ENCODE data around the gene ABI3.

Gene ABI3

DNA sequence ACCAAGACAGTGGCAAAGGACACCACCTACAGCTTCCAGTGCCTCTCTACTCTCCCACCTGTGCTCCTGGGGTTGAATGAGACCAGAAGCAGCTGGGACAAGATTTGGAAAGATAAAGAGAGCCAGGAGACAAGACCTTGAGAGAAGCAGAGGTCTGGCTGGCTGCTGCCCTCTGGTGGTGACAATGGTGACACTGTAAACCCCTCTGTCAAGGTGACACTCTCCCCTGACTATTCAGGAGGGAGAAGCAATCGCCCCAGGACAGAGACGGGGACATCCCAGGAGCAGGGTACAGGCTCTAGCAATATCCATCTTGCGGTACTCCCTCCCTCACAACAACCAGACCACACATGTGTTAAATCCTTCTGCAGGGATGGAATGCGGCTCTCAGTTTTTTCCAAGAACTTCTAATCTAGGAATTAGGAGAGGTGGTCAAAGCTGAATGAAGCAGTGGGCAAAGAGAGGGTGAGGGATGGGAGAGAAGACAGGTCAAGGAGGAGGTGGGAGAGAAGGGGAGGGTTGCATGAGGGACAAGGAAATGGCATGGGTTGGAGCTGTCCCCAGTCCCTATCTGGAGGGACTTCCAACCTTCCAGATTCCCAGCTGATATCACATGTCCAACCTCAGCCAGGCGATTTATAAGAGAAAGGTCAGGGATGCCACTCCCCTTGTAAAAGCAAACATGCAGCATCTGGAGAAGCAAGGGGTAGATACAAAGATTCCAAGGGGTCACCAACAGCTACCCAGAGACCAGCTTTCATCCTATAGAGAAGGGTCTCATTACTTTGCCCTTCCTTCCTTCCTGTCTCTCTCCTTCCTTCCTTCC is 17.1 kb downstream of the ABI3 start:
- DNase-seq: peak; percentile 91

DNA sequence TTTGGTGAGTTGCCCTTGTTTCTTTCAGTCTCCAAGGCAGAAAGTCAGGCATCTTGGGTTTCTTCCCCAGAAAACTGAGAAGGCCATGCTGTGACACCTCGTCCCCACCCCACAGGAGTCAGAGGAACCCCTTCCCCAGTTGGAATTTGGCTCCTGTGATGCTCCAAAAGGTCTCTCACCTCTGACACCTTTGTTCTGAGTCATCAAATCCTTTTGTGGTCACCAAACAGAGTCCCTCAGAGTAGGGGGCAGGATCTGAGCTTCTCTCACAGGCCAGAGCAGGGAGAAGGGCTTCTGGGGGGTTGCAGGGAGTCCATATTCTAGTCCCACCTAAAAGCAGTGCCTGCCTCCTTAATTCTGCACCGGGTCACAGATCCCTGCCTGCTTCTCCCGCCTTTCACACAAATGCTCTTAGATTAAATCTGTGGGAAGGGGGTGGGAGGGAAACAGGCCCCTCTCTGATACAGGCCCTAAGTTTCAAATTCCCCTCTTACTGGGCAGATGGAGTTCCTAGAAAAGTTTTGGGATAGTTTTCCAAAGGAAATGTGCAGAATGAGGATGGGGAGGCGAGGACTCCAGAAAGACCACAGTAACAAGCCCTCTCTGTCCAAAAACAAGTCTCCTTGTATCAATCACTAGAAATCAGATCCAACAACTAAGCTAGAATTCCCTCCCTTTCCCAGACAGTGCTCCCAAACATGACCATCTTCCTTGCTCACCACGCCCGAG is 18.7 kb downstream of the ABI3 start:
- DNase-seq: no peak

DNA sequence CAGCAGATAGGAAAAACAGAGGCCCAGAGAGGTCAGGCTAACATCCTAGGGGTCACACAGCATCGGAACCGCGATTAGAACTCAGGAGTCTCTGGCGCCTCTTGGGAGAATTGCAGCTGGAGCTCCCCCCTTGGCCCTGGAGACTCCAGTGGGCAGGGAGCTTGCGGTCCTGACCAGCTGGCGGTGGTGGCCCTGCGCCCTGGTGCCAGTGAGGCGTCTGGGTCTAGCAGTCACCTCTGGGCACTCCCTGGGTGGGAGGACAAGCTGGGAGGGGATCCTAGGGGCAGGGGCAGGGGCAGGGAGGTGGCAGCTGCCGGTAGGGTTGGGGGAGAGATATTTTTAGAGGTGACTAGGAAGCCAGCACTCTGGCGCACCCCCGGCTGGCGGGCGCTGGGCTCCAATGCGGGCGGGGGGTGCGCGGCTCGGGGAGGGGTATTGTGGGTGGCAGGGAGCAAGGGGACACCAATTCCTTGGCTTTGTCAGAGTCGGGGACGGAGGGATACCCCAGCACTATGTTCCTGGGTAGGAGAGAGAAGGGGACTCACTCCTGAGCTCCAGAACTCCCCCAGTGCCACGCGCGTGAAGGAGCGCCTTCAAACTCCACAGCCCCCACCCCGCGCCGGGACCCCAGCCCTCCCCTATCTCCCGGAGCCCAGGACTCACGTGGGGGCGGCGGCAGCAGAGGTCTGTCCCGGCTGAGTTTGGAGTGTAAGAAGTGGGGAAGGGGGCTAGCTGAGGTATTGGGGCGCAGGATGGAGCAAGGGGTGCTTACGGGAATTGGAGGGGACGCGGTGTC is 19.5 kb downstream of the ABI3 start:
- DNase-seq: no peak

DNA sequence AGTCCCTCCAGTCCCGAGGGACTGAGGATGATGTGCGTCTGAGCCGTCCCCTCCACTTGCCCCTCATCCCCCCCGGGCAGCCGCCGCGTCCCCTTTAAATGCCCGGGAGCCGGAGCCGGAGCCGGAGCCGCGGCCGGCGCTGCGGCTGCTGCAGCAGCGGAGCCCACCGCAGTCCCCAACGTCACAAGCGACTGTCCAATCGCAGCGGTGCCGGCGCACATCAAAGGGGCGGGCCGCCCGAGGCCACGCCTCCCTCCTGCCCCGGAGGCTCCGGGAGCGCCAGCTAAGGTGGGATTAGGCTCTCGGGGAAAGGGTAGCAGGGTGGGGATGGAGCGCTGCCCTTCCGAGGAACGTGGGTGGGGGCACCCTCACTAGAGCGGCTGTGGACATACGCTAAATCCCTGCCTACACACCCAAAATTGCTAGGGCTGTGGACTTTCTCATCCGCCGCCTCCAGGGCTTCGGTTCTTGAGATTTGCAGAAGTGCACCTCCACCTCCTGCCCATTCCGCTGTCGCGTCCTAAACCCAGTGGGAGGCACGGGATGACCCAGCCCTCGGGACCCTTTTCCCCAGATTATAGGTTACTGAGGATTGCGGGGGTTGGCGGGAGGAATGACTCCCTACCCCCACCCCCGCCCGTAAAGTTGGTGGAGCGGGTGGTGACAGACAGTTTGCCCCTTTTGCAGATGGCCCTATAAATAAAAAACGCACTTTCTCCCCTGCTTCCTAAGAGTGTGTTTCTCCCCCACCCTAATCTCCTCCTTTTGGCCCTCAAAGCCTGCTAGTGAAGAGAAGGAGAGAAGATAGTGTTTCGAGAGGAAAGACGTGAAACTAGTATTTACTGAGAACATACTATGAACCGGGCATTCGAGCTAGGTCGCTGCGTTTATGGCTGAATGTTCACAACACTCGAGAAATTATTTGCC is 20.4 kb downstream of the ABI3 start, which contains the start of gene PHOSPHO1:
Gene PHOSPHO1, minus strand, starts transcription at position 152 of the 927 bp plus-strand sequence. CDS start 4,096 bp downstream, outside the sequence.
- DNase-seq: peak; percentile 94

DNA sequence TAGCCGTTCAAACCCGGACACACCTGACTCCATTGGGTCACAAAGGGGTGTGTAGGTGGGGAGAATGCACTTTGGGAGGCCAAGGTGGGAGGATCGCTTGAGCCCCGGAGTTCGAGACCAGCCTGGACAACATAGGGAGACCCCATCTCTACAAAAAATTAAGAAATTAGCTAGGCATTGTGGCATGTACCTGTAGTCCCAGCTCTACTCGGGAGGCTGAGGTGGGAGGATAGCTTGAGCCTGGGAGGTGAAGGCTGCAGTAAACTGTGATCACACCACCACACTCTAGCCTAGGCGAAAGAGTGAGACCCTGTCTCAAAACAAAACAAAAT is 21.0 kb downstream of the ABI3 start:
- no peak for DNase-seq

DNA sequence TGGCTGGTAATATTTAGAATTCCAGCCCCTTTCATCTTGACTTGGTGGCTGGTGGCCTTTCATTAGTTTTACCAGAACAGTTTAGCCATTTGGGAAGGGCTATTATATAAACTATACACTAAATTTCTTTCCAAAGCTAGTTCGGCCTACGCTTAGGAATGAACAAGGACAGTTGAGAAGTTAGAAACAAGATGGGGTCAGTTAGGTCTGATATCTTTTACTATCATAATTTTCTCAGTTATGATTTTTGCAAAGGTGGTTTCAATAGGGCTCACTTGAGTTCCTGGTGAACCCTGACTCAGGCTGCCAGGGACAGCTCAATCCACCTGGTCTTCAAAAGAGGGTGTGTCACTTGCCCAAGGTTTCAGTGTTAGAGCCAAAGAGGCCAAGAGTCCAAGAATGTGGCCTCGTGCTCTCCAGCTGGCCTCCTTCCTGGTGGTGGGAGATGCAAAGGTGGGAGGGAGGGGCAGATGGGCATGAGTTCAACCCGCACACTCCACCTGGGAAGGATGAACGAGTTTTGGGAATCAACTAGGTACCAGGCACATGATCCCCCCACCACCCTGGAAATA is 24.1 kb downstream of the ABI3 start:
- no peak for DNase-seq

DNA sequence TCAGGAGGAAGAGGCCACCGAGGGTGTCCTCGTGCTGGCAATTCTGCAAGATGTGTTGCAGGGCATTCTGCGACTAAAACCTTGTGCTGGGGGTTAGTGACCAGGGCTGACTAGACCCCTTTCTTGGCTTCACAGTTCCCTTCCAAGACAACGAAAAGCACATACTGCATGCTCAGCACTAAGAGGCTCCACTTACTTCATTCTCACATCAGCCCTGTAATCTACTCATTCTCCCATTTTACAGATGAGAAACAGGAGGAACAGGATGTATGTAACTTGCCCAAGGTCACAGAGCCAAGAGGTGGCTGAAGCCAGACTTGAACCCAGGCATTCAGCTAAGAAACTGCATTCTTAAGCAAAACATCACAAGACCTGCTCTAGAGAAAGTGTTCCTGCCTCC is 25.4 kb downstream of the ABI3 start:
- no peak for DNase-seq

DNA sequence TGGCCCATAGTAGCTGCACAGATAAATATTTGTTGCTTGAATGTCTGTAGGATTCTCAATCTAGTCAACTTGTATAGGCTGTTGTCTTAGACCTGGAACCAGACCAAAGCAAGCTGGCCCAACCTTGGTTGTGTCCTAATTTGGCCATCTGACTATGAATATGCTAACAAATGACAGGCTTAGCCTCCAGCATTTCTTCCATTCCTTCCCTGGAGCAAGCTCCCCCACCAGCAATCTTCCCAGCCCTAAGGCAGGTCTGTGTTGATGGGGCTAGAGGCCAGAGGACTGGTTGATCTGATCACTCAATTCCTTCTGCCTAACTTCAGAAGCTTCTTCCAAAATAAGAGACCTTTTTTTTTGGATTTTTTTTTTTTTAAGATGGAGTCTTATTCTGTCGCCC is 29.5 kb downstream of the ABI3 start:
- no peak for DNase-seq

DNA sequence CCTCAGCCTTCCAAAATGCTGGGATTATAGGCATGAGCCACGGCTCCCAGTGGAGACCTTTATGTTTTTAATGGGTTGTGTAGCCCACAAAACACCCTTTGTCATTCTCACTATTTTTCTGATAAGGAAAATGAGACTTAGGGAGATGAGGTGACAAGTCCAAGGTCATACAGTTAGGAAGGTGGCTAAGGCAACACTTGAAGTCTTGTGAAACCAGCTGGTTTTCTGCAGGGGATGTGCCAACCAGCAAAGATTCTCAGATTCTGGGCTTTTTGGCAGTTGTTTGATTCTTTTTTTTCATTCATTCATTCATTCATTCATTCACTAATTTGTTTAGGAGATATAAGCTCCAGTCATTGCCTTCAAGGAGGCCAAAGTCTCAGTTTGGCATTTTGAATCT is 30.1 kb downstream of the ABI3 start:
- DNase-seq: no peak

DNA sequence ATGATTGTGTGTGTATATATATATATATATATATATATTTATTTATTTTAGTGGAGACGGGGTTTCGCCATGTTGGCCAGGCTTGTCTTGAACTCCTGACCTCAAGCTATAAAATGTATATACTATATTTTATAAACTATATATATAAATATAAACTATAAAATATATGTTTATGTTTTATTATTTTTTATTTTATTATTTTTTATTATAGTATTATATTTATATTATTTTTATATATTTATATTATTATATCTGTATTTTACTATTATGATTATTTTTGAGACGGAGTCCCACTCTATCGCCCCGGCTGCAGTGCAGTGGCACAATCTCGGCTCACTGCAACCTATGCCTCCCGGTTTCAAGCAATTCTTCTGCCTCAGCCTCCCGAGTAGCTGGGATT is 30.5 kb downstream of the ABI3 start:
- no peak for DNase-seq

DNA sequence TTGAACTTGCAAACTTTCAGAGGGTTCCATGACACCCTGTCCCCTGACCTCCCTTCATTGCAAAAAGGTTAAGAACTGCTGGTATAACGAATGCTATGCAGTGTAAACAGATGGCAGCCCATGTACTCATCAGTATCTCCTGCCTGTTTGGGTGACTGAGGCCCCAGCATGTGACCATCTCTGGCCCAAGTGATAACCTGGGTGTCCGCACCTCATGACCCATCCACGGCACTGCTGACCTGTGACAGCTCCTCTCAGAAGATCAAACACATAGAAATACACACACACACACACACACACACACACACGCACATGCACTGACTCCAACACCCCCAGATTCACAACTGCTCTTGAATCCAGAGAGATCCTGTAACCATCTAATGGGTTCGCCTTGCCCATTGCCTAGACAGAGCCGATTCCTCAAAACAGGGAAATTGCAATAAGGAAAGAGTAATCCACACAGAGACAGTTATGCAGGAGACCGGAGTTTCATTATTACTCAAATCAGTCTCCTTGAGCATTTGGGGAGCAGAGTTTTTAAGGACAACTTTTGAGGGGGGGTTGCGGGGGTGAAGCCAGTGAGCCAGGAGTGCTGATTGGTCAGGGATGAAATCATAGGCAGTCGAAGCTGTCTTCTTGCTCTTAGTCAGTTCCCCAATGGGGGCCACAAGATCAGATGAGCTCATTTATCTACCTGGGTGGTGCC is 31.3 kb downstream of the ABI3 start:
- DNase-seq: peak; percentile 62

DNA sequence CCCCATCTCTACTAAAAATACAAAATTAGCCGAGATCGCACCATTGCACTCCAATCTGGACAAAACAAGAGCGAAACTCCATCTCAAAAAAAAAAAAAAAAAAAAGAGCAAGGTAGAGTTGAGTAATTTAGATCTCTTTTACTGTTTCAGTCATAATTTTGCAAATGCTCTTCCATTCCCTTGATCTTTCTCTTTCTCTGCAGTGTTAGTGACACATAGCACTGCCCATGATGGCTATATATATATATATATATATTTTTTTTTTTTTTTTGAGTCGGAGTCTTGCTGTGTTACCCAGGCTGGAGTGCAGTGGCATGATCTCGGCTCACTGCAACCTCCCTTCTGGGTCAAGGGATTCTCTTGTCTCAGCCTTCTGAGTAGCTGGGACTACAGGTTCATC is 32.3 kb downstream of the ABI3 start:
- no peak for DNase-seq

DNA sequence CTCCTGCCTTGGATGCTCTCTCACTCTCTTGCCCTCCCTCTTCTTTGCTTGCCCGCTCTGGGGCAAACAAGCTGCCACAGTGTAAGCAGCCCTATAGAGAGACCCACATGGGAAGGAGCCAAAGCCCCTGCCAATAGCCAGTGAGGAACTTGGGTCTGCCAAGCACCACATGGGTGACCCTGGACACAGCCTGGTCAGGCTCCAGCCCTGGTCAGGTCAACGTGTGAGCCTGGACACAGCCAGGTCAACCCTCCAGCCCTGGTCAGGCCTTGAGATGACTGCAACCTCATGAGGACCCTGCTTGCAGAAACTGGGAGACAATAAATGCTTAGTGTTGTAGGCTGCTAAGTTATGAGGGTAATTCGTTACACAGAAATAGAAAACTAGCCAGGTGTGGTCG is 34.3 kb downstream of the ABI3 start:
- no peak for DNase-seq

DNA sequence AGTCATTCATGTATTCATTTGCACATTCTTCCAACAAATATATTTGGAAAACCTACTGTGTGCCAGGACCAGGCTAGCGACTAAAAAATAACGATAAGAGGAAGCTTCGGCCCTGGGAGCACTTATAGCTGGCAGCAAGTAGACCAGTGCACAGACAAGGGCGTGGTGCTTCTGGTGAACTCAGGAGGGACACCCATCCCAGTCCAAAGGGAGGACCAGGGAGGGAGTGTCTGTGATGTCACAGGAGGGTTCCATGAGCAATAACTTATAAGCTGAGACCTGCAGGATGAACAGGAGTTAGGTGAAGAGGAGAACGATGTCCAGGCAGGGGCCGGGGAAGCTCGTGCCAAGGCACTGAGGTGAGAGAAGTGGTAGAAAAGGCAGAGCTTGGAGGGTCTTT is 37.4 kb downstream of the ABI3 start:
- peak; percentile 81 for DNase-seq

DNA sequence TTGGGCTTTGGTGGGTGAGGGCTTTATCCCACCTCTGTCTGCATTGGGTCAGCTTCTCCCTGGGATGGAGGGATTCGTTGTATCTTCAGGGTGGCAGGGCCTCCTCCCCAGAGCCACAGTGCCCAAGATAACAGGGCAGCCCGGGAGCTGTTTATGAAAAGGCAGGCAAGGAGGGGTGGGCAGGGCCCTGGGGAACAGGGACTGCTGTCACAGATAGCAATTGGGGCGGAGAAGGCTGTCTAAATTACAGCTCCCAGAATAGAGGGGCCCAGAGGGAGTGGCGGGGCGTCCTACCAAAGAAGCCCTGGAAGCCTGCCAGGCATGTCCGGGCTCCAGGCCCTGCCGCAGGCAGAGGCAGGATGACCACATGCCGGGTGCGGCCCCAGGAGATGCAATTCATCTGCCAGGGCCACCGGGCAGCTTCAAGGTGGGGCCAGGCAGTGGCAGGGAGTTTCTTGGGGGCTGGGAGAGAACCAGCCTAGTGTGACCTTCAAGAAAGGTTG is 38.8 kb downstream of the ABI3 start:
- peak; percentile 99 for DNase-seq

DNA sequence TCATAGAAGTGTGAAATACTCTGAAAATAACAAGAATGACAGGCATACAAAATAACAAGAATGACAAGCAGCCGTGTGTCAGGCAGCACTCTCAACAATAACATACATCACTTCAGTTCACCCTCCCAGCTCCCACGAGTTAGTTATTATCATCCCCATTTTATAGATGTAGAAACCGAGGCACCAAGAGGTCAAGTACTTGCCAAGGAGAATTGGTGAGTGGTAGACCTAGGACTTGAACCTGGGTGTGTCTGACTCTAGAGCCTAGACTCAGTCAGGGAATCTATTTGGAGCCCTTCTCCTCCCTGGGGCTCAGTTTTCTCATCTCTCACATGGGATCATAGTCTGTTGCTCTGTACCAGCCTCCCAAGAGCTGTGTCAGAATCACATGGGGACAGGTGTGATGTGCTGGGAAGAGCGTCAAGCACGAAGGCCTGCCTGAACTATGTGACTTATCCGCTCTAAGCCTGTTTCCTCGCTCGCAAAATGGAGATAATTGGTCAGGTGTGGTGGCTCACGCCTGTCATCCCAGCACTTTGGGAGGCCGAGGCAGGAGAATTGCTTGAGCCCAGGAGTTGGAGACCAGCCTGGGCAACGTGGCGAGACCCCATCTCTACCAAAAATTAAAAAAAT is 39.5 kb downstream of the ABI3 start:
- DNase-seq: no peak

DNA sequence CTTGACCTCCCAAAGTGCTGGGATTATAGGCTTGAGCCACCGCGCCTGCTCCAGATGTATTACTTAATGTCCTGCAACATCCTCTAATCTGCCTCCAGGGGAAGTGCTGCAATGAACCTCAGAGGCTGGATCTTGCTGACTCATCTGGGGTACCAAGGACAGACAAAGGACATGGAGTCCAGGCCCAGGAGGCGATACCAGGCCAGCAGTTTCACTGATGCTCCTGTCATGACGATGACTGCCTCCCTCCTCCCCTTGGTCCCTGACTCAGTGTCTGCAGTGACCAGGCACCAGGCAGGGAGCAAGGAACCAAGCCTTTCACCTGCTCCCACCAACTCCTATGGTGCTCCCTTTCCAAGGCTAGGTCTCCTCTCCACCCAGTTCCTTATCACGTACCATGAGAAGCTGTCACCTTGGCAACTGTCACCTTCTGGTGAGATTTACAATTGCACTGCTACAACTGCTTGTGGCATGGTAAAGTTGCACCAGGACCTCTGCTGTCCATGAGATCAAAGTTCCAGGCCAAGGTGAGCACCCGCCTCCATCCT is 41.7 kb downstream of the ABI3 start:
- peak; percentile 87 for DNase-seq

DNA sequence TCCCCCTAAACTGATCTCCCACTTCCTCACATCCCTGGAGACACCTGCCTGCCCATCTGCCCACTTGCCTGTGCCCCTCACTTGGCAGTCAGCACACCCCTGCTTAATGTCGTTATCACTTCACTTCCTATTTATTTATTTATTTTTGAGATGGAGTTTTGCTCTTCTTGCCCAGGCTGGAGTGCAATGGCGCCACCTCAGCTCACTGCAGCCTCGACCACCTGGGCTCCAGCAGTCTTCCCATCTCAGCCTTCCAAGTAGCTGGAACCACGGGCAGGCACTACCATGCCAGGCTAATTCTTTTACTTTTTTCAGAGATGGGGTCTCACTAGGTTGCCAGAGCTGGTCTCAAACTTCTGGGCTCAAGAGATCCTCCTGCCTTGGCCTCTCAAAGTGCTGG is 43.6 kb downstream of the ABI3 start:
- no peak for DNase-seq

DNA sequence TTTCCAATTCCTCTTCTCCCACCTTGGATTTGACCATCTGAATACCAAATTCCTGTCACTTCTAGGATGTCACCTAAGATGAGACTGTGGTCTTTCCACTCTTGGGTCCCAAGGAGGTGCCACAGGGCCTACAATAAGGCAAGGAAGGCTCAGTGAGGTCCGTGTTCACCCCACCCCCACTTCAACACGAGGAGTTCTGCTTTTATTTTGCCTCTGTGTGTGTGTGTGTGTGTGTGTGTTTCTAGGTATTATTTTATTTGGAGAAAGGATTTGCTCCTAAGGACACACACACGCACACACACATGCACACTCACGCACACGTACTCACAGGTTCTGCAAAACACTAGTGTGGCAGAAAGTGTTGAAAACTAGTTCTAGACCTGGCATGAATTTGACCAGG is 44.6 kb downstream of the ABI3 start:
- DNase-seq: no peak

DNA sequence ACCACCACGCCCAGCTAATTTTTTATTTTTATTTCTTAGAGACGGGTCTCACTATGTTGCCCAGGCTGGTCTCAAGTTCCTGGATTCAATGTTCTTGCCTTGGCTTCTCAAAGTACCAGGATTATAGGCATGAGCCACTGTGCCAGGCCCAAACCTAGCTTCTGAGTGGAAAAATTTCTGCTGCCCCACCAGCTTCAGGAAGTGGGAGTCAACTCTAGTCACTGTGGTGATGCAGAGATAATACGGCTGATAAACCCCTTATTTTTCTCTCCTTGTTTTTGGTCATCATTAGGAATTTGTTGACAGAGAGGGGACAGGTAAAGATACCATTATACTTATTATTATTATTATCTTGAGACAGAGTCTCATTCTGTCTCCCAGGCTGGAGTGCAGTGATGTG is 47.9 kb downstream of the ABI3 start:
- DNase-seq: peak; percentile 45

DNA sequence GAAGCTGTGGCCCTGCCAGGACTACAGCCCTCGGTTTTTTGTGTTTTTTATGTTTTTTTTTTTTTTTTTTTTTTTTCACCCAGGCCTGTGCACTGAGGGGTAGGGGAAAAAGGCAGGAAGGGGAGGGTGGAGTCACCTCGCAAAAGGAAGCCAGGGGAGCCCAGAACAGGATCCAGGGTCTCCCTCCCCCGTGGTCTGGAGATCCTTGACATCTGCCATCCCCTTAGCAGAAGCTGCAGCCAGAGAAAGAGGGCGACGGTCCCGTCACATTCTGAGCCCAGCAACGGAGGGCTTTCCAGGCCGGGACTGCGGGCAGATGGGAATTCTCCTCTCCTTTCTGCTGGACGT is 49.1 kb downstream of the ABI3 start:
- DNase-seq: no peak

All from hematopoietic multipotent progenitor cell treated with erythropoietin and hydrocortisone succinate and interleukin-3 and kit ligand, for 6 days (in vitro differentiated cells).